HepG2 (cell line): ENCODE results near the gene CD300LF. TPM values are rescaled to one million over a fixed set of nuclear protein-coding genes. Genes with fewer than 3 reads are reported as not detected.

Experiments
- ATF2 ChIP-seq: sonication (generic); formaldehyde crosslinking; IDR thresholded peaks from 2 replicates; pipeline ENCODE4 v1.4.0; 2020; ENCODE audit warnings: missing genetic modification reagents
- BCL6 ChIP-seq: IDR thresholded peaks from 2 replicates; pipeline ENCODE4 v1.6.1; 2016; ENCODE audit warnings: missing genetic modification reagents, missing compliant biosample characterization
- DNMT1 ChIP-seq: sonication (generic); formaldehyde crosslinking; IDR thresholded peaks from 2 replicates; pipeline ENCODE4 v1.5.1; 2020; ENCODE audit warnings: mild to moderate bottlenecking, missing genetic modification reagents
- KDM3A ChIP-seq: IDR thresholded peaks from 2 replicates; pipeline ENCODE4 v1.6.1; 2018; ENCODE audit warnings: low read depth, missing compliant biosample characterization
- KIAA2018 ChIP-seq: sonication (generic); formaldehyde crosslinking; IDR thresholded peaks from 2 replicates; pipeline ENCODE4 v1.5.0; 2020; ENCODE audit warnings: mild to moderate bottlenecking, missing genetic modification reagents, borderline replicate concordance
- MLX ChIP-seq: IDR thresholded peaks from 2 replicates; pipeline ENCODE4 v1.6.1; 2016
- PBX3 ChIP-seq: sonication (generic); formaldehyde crosslinking; IDR thresholded peaks from 2 replicates; pipeline ENCODE4 v1.8.1; 2023; ENCODE audit warnings: missing genetic modification reagents, inconsistent platforms, borderline replicate concordance
- TBL1XR1 ChIP-seq: fragments of 150-350 bp; IDR thresholded peaks from 2 replicates; pipeline ENCODE4 v1.6.1; 2014; ENCODE audit warnings: borderline replicate concordance, low read length; ENCODE audit not compliant: partially characterized antibody
- TFE3 ChIP-seq: IDR thresholded peaks from 2 replicates; pipeline ENCODE4 v1.6.1; 2016
- ZBTB2 ChIP-seq: sonication (generic); formaldehyde crosslinking; IDR thresholded peaks from 2 replicates; pipeline ENCODE4 v1.8.0; 2022; ENCODE audit warnings: low read depth, missing genetic modification reagents
- ZFP90 ChIP-seq: sonication (generic); formaldehyde crosslinking; IDR thresholded peaks from 2 replicates; pipeline ENCODE4 v1.8.0; 2022; ENCODE audit warnings: missing genetic modification reagents, mild to moderate bottlenecking, inconsistent platforms, borderline replicate concordance
- ZNF550 ChIP-seq: sonication (generic); formaldehyde crosslinking; IDR thresholded peaks from 2 replicates; pipeline ENCODE4 v1.4.0; 2020; ENCODE audit warnings: mild to moderate bottlenecking, missing genetic modification reagents, borderline replicate concordance
- ZNF720 ChIP-seq: sonication (generic); formaldehyde crosslinking; IDR thresholded peaks from 2 replicates; pipeline ENCODE4 v1.4.0; 2020; ENCODE audit warnings: missing genetic modification reagents
- polyA plus RNA-seq, 8 experiments: library from polyadenylated mRNA; depleted of rRNA in 3 of 8; stranded (reverse) in 7 of 8; unstranded in 1 of 8; fragments of >200 nt; fragmentation: Illumina TruSeq in 4 of 8; extraction: Trizol in 4 of 8; gene quantifications; 2 replicates each; pipeline versions ENCODE4 v1.2.1 to v1.2.3, GENCODE V29; 2011 to 2016; ENCODE audit warnings: low read depth in 4 of 8, missing spikeins in 1 of 8, mixed read lengths in 1 of 8; ENCODE audit not compliant: insufficient read depth in 1 of 8
- total RNA-seq, 5 experiments: library from RNA; depleted of rRNA; stranded (reverse); fragments of >200 nt; fragmentation: Illumina TruSeq; extraction: Trizol; gene quantifications; 2 replicates each; pipeline ENCODE4 v1.2.3, GENCODE V29; 2016; ENCODE audit warnings: low read depth in 1 of 5

The CD300LF gene
- total and polyA plus RNA-seq, 2 of the 13 experiments (the other 11 are each of a cell fraction or from before 2014, with no cell fraction given): not detected

GRCh38 chr17:74748529-74749278 lies 36.0 kb upstream of the CD300LF start, which contains the start of gene NHERF1 (continued):
- TF ChIP-seq ZBTB2 (no peak), ATF2 (peak; percentile 58; the same call in 1 of the 2 replicates), TBL1XR1 (peak; percentile 69), PBX3 (CRISPR knock-in tag) (peak; percentile 92), ZNF550 (CRISPR knock-in tag) (0 out of 2 replicates have a peak, but pooled peaks have one; percentile 43), BCL6 (CRISPR knock-in tag) (peak; percentile 53; the same call in 1 of the 2 replicates), KDM3A (CRISPR knock-in tag) (peak; percentile 88), ZNF720 (no peak), DNMT1 (CRISPR knock-in tag) (peak; percentile 60; the same call in 1 of the 2 replicates), KIAA2018 (CRISPR knock-in tag) (no peak), TFE3 (CRISPR knock-in tag) (peak; percentile 75), MLX (CRISPR knock-in tag) (peak; percentile 62; the same call in 1 of the 2 replicates), ZFP90 (CRISPR knock-in tag) (peak; percentile 94; the same call in 1 of the 2 replicates)
